Renal cortical epithelial cell (primary cell): ENCODE measurements around the gene NDUFA5. TPM values are rescaled to one million over a fixed set of nuclear protein-coding genes. Genes with fewer than 3 reads are reported as not detected.

Experiments
- DNase-seq: peaks from one replicate; pipeline ENCODE4 v3.0.0-alpha.2; 2011; ENCODE audit warnings: low read depth
- total RNA-seq: library from RNA; depleted of rRNA; stranded (reverse); fragments of >200 nt; gene quantifications from 2 replicates; pipeline ENCODE4 v1.2.3, GENCODE V29; 2014

NDUFA5 gene
- total RNA-seq, 1 donor from 2014 or later: 58.4 TPM

DNA sequence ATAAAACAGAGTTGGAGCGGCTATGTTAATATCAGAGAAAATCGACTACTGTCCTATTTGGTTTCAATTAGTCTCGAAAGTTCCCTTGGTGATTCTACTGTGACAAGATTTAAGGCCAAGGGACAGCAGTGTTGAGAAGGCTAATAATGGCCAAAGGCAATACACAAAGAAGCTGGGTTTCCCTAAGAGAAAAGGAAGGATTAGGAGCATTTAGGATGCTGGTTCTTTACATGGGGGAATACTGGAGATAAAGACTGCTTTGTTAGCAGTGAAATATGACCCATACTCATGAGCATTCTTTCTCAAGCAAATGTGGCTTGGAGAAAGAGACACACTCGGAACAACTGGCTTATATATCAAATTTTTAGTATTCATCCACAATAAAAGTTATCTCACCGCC lies 55.4 kb downstream of the NDUFA5 start:
- no peak for DNase-seq

DNA sequence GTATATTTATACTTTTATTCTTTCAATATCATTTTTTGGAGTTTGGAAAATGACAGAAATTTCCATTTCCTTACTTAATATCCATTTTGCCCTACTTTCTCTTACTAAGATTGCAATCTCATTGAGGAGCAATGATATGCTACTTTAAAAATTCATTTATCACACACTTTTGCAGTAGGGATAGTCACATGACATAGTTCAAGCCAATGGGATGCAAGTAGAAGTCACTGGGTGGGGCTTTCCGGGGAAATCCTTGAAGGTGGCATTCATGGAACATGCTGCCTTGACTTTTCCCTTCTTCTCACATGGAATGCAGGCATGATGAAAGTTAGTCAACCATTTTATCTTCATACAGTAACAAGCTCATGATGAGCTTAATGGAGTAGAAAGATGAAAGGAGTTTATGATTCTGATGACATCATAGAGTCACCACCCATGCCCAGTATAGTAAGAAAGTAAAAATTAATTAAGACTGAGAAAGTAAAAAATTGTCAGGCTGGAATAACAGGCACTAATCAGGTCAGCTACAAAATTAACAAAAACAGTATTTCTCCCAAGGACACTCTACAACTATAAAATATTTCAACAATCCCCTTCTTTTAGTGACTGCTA lies 56.6 kb downstream of the NDUFA5 start:
- DNase-seq: no peak

DNA sequence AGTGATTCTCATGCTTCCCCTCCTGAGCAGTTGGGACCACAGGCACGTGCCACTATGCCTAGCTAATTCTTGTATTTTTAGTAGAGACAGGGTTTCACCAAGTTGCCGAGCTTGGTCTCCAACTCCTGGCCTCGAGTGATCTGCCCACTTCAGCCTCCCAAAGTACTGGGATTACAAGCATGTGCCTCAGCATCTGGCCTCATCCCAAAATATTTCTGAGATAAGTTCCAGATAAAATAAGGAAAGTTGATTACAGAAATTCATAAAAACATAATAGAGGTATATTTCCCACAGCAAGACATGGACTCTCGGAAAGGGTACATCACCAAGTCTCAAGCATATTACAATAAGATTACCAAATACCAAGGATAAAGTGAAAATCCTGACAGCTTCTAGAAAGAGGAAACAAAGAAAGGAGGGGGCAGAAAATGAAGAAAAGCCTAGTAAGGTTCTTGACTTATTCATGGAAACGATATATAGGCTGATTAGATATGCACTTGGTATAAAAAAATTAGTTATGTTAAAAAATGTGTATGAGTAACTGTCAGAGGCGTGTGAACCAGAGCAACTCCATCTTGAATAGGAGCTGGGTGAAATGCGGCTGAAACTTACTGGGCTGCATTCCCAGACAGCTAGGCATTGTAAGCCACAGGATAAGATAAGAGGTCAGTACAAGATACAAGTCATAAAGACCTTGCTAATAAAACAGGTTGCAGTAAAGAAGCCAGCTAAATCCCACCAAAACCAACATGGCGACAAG lies 58.2 kb downstream of the NDUFA5 start:
- no peak for DNase-seq

DNA sequence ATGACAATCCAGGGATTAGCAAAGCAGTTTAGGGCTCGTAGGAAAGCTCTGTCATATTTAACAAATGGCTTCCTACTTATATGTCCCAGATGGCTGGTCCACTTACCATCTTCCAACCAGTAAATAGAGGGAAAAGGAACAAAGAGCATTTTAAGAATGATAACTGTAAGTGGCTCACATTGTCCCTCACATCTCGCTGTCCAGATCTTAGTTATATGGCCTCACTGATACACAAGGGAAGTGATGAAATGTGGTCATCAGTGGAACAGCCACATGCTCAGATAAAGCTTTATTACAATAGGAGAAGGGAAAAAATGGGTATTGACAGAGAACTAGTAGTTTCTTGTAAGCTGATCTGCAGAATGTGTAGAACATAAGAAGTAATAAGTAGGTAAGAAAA lies 59.0 kb downstream of the NDUFA5 start:
- no peak for DNase-seq

DNA sequence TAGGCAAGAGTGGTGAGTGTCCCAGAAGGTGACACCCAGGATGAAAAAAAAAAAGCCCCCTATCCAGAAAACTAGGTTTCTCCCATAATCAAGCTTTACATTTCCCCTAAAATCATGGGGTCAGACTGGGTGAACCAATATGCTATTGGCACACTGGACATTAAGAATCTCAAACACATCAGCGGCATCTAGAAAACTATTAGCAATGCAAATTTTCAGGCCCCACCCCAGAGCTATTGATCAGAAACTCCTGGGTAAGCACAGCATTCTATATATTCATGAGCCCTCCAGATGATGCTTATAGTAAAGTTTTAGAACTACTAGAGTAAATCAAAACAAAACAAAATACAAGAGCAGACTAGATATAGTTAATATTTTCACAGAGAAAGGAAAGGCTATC lies 59.6 kb downstream of the NDUFA5 start:
- no peak for DNase-seq

DNA sequence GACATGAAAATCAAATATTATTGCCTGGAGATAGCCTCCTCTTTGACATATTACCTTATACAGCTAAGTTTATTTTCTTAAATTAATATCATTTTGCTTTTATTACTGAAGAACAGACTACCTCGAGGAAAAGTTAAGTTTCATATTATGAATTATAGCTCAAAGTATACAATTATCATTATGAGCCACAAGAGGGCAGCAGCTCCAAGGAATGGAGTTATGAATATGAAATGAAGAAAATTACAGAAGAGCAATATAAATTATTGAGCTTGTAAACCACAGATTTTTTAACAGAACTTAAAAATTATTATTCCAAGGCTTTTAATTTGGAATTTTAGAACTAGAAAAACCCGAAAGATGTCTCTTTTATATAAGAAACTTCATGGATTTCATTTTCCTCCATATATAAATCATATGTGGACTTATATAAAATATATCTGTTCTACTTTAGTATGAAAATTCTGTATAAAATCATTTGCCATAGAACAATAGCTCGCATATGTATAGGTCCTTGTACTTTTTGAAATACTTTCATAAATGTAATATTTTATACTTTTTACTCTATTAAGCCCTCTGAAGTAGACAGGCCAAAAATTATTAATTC lies 63.3 kb downstream of the NDUFA5 start:
- DNase-seq: peak; percentile 13

DNA sequence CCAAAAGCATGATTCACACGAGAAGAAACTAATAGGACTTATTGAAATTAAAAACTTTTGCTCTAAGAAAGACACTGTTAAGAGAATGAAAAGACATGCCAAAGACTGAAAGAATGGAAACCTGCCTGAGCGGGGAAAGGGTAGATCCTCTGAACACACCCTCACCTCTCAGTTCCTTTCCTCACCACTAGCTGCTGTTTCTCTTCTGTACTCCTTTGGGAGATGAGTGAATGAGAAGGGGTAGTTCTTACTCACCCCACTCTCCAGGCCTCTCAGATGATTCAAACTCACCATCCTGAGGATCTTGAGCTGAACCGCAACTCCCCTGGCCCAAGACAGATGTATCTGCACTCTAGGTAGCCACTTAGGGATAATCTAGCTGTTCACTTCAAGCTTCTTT lies 65.1 kb downstream of the NDUFA5 start:
- no peak for DNase-seq

Other genes starting within 250 kb of the NDUFA5 start
- gene IQUB, start 23.2 kb downstream of the NDUFA5 start, total RNA-seq: 0.69 and 5.5 TPM in 2 replicates
- not detected in 2 replicates for gene ASB15, start 44.0 kb upstream of the NDUFA5 start, total RNA-seq
- not detected in 2 replicates for gene LMOD2, start 98.0 kb upstream of the NDUFA5 start, total RNA-seq
- gene WASL, start 191.2 kb upstream of the NDUFA5 start, total RNA-seq: 14.9 and 32.5 TPM in 2 replicates